B cell (primary cell): Measurements from ENCODE around the gene COL5A1. TPM values are rescaled to one million over a fixed set of nuclear protein-coding genes. Genes with fewer than 3 reads are reported as not detected.

Source experiments
- ATAC-seq: fragments of 200-7000 bp; cut with Tn5 transposase; one replicate; pipeline ENCODE4 v1.10.0; 2021; ENCODE audit warnings: low read depth, mild to moderate bottlenecking, moderate number of reproducible peaks, moderate library complexity
- CTCF ChIA-PET: fragments of 350-600 bp; sonication (Branson Sonifier 250); formaldehyde crosslinking; loops from one replicate; lab custom pipeline; 2021; ENCODE audit warnings: antibody characterized with exemption, inconsistent platforms; lab: Charles Lee
- POLR2A ChIA-PET: fragments of 350-600 bp; sonication (Branson Sonifier 250); formaldehyde crosslinking; loops from one replicate; lab custom pipeline; 2021; ENCODE audit warnings: antibody characterized with exemption; lab: Charles Lee
- DNase-seq: peaks from one replicate; pipeline ENCODE4 v3.0.0; 2013
- H2AFZ ChIP-seq: 2 replicates; pipeline ENCODE4 v1.6.1; 2012; ENCODE audit warnings: mild to moderate bottlenecking, low read depth, low read length; ENCODE audit not compliant: insufficient read depth, poor library complexity, severe bottlenecking
- H3K27ac ChIP-seq, 2 donors: 1 replicate in 1 of 2; 2 replicates in 1 of 2; pipeline ENCODE4 v1.5.1; 2012 to 2013; ENCODE audit warnings: low read length in 2 of 2, mild to moderate bottlenecking in 2 of 2, moderate library complexity in 1 of 2
- H3K27me3 ChIP-seq, 4 experiments: fragments of 200-600 bp in 1 of 4; sonication (generic) in 1 of 4; replicated peaks in 1 of 4; 1 replicate in 2 of 4; 2 replicates in 2 of 4; pipeline versions ENCODE4 v1.6.1 to v1.7.0; 2013 to 2016; ENCODE audit warnings: low read length in 3 of 4, mild to moderate bottlenecking in 2 of 4, mixed read lengths in 1 of 4, moderate library complexity in 1 of 4; ENCODE audit not compliant: insufficient read depth in 4 of 4, control insufficient read depth in 3 of 4; ENCODE audit errors: control extremely low read depth in 1 of 4
- H3K36me3 ChIP-seq, 2 experiments: replicated peaks in 1 of 2; 1 replicate in 1 of 2; 2 replicates in 1 of 2; pipeline versions ENCODE4 v1.6.1 to v1.7.1; 2013; ENCODE audit warnings: low read length in 1 of 2; ENCODE audit not compliant: insufficient read depth in 2 of 2, control insufficient read depth in 1 of 2; ENCODE audit errors: control extremely low read depth in 1 of 2, extremely low read depth in 1 of 2
- H3K4me1 ChIP-seq, 2 donors: fragments of 200-600 bp in 1 of 2; sonication (generic) in 1 of 2; 1 replicate in 1 of 2; 2 replicates in 1 of 2; pipeline versions ENCODE4 v1.5.1 to v1.6.1; 2013 to 2017; ENCODE audit warnings: low read length in 2 of 2; ENCODE audit not compliant: control insufficient read depth in 2 of 2, insufficient read depth in 2 of 2
- H3K4me2 ChIP-seq: replicated peaks from 2 replicates; pipeline ENCODE3; 2012; ENCODE audit warnings: mild to moderate bottlenecking, low read depth, low read length; ENCODE audit not compliant: poor library complexity, severe bottlenecking
- H3K4me3 ChIP-seq, 5 experiments: fragments of 200-600 bp in 1 of 5; sonication (generic) in 1 of 5; 1 replicate in 3 of 5; 2 replicates in 2 of 5; pipeline versions ENCODE4 v1.5.1 to v1.7.0; 2011 to 2016; ENCODE audit warnings: low read length in 4 of 5, mild to moderate bottlenecking in 4 of 5, low read depth in 2 of 5, control low read depth in 1 of 5, moderate library complexity in 1 of 5; ENCODE audit not compliant: insufficient read depth in 1 of 5; ENCODE audit errors: control extremely low read depth in 1 of 5, extremely low read depth in 1 of 5
- H3K79me2 ChIP-seq: fragments of 200-600 bp; sonication (generic); one replicate; pipeline ENCODE4 v1.6.0; 2016; ENCODE audit warnings: low read length; ENCODE audit not compliant: control insufficient read depth, insufficient read depth
- H3K9ac ChIP-seq: fragments of 200-600 bp; sonication (generic); 2 replicates; pipeline ENCODE4 v1.6.1; 2017; ENCODE audit warnings: mild to moderate bottlenecking, low read length, moderate library complexity
- H3K9me3 ChIP-seq, 3 donors: one replicate each; pipeline versions ENCODE4 v1.6.1 to v1.7.1; 2013; ENCODE audit warnings: low read length in 2 of 3; ENCODE audit not compliant: control insufficient read depth in 2 of 3, insufficient read depth in 1 of 3; ENCODE audit errors: control extremely low read depth in 1 of 3
- H4K20me1 ChIP-seq: 2 replicates; pipeline ENCODE4 v1.6.0; 2012; ENCODE audit warnings: mild to moderate bottlenecking, low read length; ENCODE audit not compliant: insufficient read depth, control insufficient read depth, poor library complexity, severe bottlenecking
- H3K27ac Mint-ChIP-seq: one replicate; pipeline ENCODE4 v1.8.0; 2021; ENCODE audit warnings: mixed read lengths
- H3K27me3 Mint-ChIP-seq: one replicate; pipeline ENCODE4 v1.8.0; 2021; ENCODE audit warnings: mixed read lengths
- H3K4me1 Mint-ChIP-seq: one replicate; pipeline ENCODE4 v1.8.0; 2021; ENCODE audit warnings: mixed read lengths
- H3K4me3 Mint-ChIP-seq: one replicate; pipeline ENCODE4 v1.8.0; 2021; ENCODE audit warnings: mixed read lengths
- H3K9me3 Mint-ChIP-seq: one replicate; pipeline ENCODE4 v1.8.0; 2022; ENCODE audit warnings: mixed read lengths; ENCODE audit not compliant: insufficient read depth
- CTCF ChIP-seq: fragments of 200-600 bp; IDR thresholded peaks from one replicate; pipeline ENCODE4 v1.8.0; 2022; ENCODE audit warnings: antibody characterized with exemption, mild to moderate bottlenecking
- EZH2 ChIP-seq: IDR thresholded peaks from 2 replicates; pipeline ENCODE4 v1.6.1; 2012; ENCODE audit warnings: borderline replicate concordance, low read depth, mild to moderate bottlenecking, moderate library complexity, low read length; ENCODE audit not compliant: insufficient read depth, poor library complexity, severe bottlenecking
- WGBS: methylation state at CpG from one replicate; pipeline ENCODE4 v1.1.5; 2013; ENCODE audit warnings: missing lambda C conversion rate; ENCODE audit not compliant: insufficient coverage; 5-methylcytosine and 5-hydroxymethylcytosine counted together
- intact Hi-C: fragments of 100-400 bp; cut with micrococcal nuclease; formaldehyde crosslinking; loops from one replicate; pipeline ENCODE4 v1.10.0; 2022
- polyA plus RNA-seq: library from polyadenylated mRNA; depleted of rRNA; stranded (reverse); fragments of >200 nt; gene quantifications from 2 replicates; pipeline ENCODE4 v1.2.3, GENCODE V29; 2012
- total RNA-seq, 2 donors: library from RNA; stranded (reverse); fragments of 120-200 nt in 1 of 2; gene quantifications; 1 replicate in 1 of 2; 2 replicates in 1 of 2; pipeline versions ENCODE4 v1.2.3 to v1.2.4, GENCODE V29; 2013 to 2022

The COL5A1 gene
- total and polyA plus RNA-seq, 2 donors (not counting 1 experiment from before 2014, with no cell fraction given) = 0.06 TPM; not detected in 1

GRCh38 chr9:134644725-134645606 is 3.4 kb downstream of the COL5A1 start:
- no peak overlapping the region for H3K4me3 ChIP-seq
- intact Hi-C loops = no loop called here
- DNase-seq (no peak), ATAC-seq (no peak)
- H3K27me3 ChIP-seq = peaks cover 0 to 22% (median 1%) of the 10 kb centered on the region in 4 experiments
- H3K4me1 Mint-ChIP-seq = peaks cover 6% of the 10 kb centered on the region
- H3K9ac ChIP-seq = no peak overlapping the region
- peaks cover 0 to 3% (median 0%) of the 10 kb centered on the region in 3 donors for H3K9me3 ChIP-seq
- no peak overlapping the region for H3K4me3 Mint-ChIP-seq
- no peak overlapping the region for H3K27ac ChIP-seq
- ChIA-PET CTCF (no interaction called here), POLR2A (no interaction called here)
- no peaks in the 10 kb centered on the region for H3K79me2 ChIP-seq
- peaks cover 14% of the 10 kb centered on the region for H3K27me3 Mint-ChIP-seq
- no peak overlapping the region for H3K4me2 ChIP-seq
- WGBS = 94% methylated on average over 13 of the region's 22 CpGs
- H3K4me1 ChIP-seq = peaks cover 0 to 4% of the 10 kb centered on the region in 2 donors
- no peaks in the 10 kb centered on the region for H4K20me1 ChIP-seq
- no peak for TF ChIP-seq EZH2
- no peak for TF ChIP-seq CTCF
- no peaks in the 10 kb centered on the region for H3K36me3 ChIP-seq
- H3K9me3 Mint-ChIP-seq = peaks cover 2% of the 10 kb centered on the region
- no peak overlapping the region for H3K27ac Mint-ChIP-seq
- no peak overlapping the region for H2AFZ ChIP-seq
